Measurements from ENCODE around the gene SMCO4.
"Not testable (repeated sequence)": the region's sequence is repeated elsewhere in the genome, so short reads cannot be mapped to it uniquely, and the experiment has no call there.

SMCO4 gene

GRCh38 chr11:93458286-93458685 lies 84.9 kb downstream of the SMCO4 start:
- DNase-seq (ENCODE audit: insufficient read length, low spot score) (no peak), FAIRE-seq (no peak)
- TF ChIP-seq, protein P1, sequence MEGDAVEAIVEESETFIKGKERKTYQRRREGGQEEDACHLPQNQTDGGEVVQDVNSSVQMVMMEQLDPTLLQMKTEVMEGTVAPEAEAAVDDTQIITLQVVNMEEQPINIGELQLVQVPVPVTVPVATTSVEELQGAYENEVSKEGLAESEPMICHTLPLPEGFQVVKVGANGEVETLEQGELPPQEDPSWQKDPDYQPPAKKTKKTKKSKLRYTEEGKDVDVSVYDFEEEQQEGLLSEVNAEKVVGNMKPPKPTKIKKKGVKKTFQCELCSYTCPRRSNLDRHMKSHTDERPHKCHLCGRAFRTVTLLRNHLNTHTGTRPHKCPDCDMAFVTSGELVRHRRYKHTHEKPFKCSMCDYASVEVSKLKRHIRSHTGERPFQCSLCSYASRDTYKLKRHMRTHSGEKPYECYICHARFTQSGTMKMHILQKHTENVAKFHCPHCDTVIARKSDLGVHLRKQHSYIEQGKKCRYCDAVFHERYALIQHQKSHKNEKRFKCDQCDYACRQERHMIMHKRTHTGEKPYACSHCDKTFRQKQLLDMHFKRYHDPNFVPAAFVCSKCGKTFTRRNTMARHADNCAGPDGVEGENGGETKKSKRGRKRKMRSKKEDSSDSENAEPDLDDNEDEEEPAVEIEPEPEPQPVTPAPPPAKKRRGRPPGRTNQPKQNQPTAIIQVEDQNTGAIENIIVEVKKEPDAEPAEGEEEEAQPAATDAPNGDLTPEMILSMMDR (IDR thresholded peaks at IDR 0.05; ENCODE audit: insufficient read depth, missing control alignments): no peak

DNA sequence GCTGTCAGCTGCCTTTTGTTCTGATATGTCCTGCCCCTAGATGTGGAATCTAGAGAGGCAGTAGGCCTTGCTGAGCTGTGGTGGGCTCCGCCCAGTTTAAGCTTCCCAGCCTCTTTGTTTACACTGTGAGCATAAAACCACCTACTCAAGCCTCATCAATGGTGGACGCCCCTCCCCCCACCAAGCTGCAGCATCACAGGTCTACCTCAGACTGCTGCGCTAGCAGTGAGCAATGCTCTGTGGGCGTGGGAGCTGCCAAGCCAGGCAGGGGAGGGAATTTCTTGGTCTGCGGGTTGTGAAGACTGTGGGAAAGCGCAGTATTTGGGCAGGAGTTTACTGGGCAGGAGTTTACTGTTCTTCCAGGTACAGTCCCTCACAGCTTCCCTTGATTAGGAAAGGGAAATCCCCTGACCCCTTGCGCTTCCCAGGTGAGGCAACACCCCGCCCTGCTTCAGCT lies 98.5 kb downstream of the SMCO4 start:
- FAIRE-seq: no peak
- TF ChIP-seq, protein P1 (IDR thresholded peaks at IDR 0.05; ENCODE audit: insufficient read depth, missing control alignments): no peak

DNA sequence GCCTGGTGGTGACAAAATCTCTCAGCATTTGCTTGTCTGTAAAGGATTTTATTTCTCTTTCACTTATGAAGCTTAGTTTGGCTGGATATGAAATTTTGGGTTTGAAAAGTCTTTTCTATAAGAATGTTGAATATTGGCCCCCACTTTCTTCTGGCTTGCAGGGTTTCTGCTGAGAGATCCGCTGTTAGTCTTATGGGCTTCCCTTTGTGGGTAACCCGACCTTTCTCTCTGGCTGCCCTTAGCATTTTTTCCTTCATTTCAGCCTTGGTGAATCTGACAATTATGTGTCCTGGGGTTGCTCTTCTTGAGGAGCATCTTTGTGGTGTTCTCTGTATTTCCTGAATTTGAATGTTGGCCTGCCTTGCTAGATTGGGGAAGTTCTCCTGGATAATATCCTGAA lies 100.0 kb downstream of the SMCO4 start:
- not testable (repeated sequence) for DNase-seq (ENCODE audit: insufficient read length, low spot score); FAIRE-seq

More for the DNA sequence above, 98.5 kb downstream of the SMCO4 start:
- DNase-seq (ENCODE audit: insufficient read length, low spot score): no peak

DNA sequence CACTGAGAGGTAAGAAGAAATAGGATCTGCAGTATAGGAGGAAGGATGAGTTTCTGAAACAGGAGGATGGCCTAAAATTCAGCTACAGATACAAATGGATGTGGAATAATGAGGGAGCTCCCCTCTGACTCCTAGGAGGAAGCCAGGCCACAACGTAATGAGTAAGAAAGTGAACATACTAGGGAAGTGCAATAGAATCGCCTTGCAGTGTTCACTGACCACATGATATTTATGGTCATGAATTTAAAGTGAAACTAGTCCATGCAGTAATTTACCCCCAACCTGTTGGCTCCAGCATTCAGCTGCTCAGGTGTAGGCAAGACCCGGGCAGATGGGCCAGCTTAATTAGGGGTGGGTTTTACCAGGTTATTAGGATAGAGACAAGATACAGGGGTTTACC lies 110.9 kb downstream of the SMCO4 start:
- no peak for DNase-seq (ENCODE audit: insufficient read length, low spot score)
- TF ChIP-seq, protein P1 (IDR thresholded peaks at IDR 0.05; ENCODE audit: insufficient read depth, missing control alignments): no peak
- FAIRE-seq: no peak
